Thymus (tissue), 11 donors: ENCODE data around the gene ZNRF1. TPM values are rescaled to one million over a fixed set of nuclear protein-coding genes. Genes with fewer than 3 reads are reported as not detected.

Experiments used
- DNase-seq, 9 donors: peaks; one replicate each; pipeline ENCODE4 v3.0.0-alpha.2; 2013; ENCODE audit warnings: low spot score in 9 of 9, low read depth in 6 of 9, missing footprints in 1 of 9
- H3K27ac ChIP-seq, 2 donors: one replicate each; pipeline ENCODE4 v1.5.1; 2013; ENCODE audit warnings: control low read depth in 1 of 2, low read depth in 1 of 2, low read length in 1 of 2, mild to moderate bottlenecking in 1 of 2, moderate library complexity in 1 of 2
- H3K27me3 ChIP-seq, 2 donors: one replicate each; pipeline ENCODE4 v1.5.1; 2013; ENCODE audit warnings: low read length in 1 of 2; ENCODE audit not compliant: control insufficient read depth in 2 of 2, insufficient read depth in 1 of 2
- H3K36me3 ChIP-seq, 2 donors: one replicate each; pipeline ENCODE4 v1.5.1; 2013; ENCODE audit warnings: low read length in 1 of 2, mild to moderate bottlenecking in 1 of 2, moderate library complexity in 1 of 2; ENCODE audit not compliant: control insufficient read depth in 2 of 2, insufficient read depth in 2 of 2
- H3K4me1 ChIP-seq, 2 donors: one replicate each; pipeline ENCODE4 v1.5.1; 2013; ENCODE audit warnings: low read length in 2 of 2; ENCODE audit not compliant: control insufficient read depth in 2 of 2, insufficient read depth in 2 of 2
- H3K4me3 ChIP-seq, 2 donors: one replicate each; pipeline ENCODE4 v1.5.1; 2013; ENCODE audit warnings: low read length in 2 of 2, control low read depth in 1 of 2, mild to moderate bottlenecking in 1 of 2
- H3K9me3 ChIP-seq, 2 donors: one replicate each; pipeline ENCODE4 v1.5.1; 2013; ENCODE audit warnings: low read length in 1 of 2, mild to moderate bottlenecking in 1 of 2; ENCODE audit not compliant: control insufficient read depth in 2 of 2, insufficient read depth in 1 of 2
- WGBS: extraction: QIAGEN DNeasy Blood & Tissue Kit; methylation state at CpG from one replicate; pipeline ENCODE4 v1.1.7; 2013; 5-methylcytosine and 5-hydroxymethylcytosine counted together
- polyA plus RNA-seq: library from polyadenylated mRNA; stranded (reverse); fragments of 200-250 nt; gene quantifications from one replicate; pipeline ENCODE4 v1.2.3, GENCODE V29; 2013
- total RNA-seq: library from RNA; stranded (reverse); fragments of 120-200 nt; gene quantifications from one replicate; pipeline ENCODE4 v1.2.4, GENCODE V29; 2013
- donor health status: healthy.

The ZNRF1 gene
- total and polyA plus RNA-seq, 2 donors = 26.6 to 39.6 TPM

GRCh38 chr16:75065521-75066149 lies 66.8 kb downstream of the ZNRF1 start:
- WGBS = 63% methylated on average over 7 of the region's 7 CpGs
- no peaks in the 10 kb centered on the region for H3K27me3 ChIP-seq
- H3K4me3 ChIP-seq = peak overlapping the region; percentile 2 to 45
- no peaks in the 10 kb centered on the region for H3K36me3 ChIP-seq
- DNase-seq = no peak
- peaks cover 70 to 94% of the 10 kb centered on the region in 2 donors for H3K4me1 ChIP-seq
- H3K27ac ChIP-seq = peak overlapping the region; percentile 90 to 98
- no peaks in the 10 kb centered on the region for H3K9me3 ChIP-seq

GRCh38 chr16:75066861-75067447 lies 68.1 kb downstream of the ZNRF1 start:
- H3K27me3 ChIP-seq = no peaks in the 10 kb centered on the region
- H3K36me3 ChIP-seq = no peaks in the 10 kb centered on the region
- peak overlapping the region; percentile 88 to 98 for H3K27ac ChIP-seq
- peak in 4 of 9 donors; percentile 69 to 89 (median 72) for DNase-seq
- peaks cover 71 to 97% of the 10 kb centered on the region in 2 donors for H3K4me1 ChIP-seq
- WGBS = 42% methylated on average over 6 of the region's 6 CpGs
- no peak overlapping the region for H3K4me3 ChIP-seq
- peaks cover 0 to 6% of the 10 kb centered on the region in 2 donors for H3K9me3 ChIP-seq

- H3K27ac ChIP-seq = peak overlapping the region; percentile 82 to 98
- H3K4me3 ChIP-seq = no peak overlapping the region
- WGBS = 56% methylated on average over 10 of the region's 10 CpGs
- peak in 1 of 9 donors; percentile 72 for DNase-seq
- H3K36me3 ChIP-seq = peaks cover 0 to 4% of the 10 kb centered on the region in 2 donors
- peaks cover 68 to 97% of the 10 kb centered on the region in 2 donors for H3K4me1 ChIP-seq
- H3K9me3 ChIP-seq = peaks cover 0 to 6% of the 10 kb centered on the region in 2 donors
- H3K27me3 ChIP-seq = no peaks in the 10 kb centered on the region
These were observed 69.5 kb downstream of the ZNRF1 start for GRCh38 chr16:75068085-75069031.

- Histone ChIP-seq H3K4me1 (peaks cover 72 to 97% of the 10 kb centered on the region in 2 donors), H3K27ac (peak overlapping the region; percentile 86 to 98), H3K27me3 (no peaks in the 10 kb centered on the region), H3K9me3 (peaks cover 0 to 6% of the 10 kb centered on the region in 2 donors), H3K4me3 (no peak overlapping the region), H3K36me3 (peaks cover 0 to 4% of the 10 kb centered on the region in 2 donors)
- 80% methylated on average over 11 of the region's 11 CpGs for WGBS
- DNase-seq = no peak
These were observed 71.4 kb downstream of the ZNRF1 start for GRCh38 chr16:75070012-75070841.

- WGBS = 97% methylated on average over 3 of the region's 3 CpGs
- H3K4me3 ChIP-seq = no peak overlapping the region
- no peak for DNase-seq
- peaks cover 74 to 97% of the 10 kb centered on the region in 2 donors for H3K4me1 ChIP-seq
- H3K9me3 ChIP-seq = peaks cover 0 to 7% of the 10 kb centered on the region in 2 donors
- peak overlapping the region; percentile 84 to 98 for H3K27ac ChIP-seq
- no peaks in the 10 kb centered on the region for H3K27me3 ChIP-seq
- peaks cover 0 to 4% of the 10 kb centered on the region in 2 donors for H3K36me3 ChIP-seq
These were observed 72.8 kb downstream of the ZNRF1 start for GRCh38 chr16:75071621-75072020.

GRCh38 chr16:75072239-75072947 lies 73.6 kb downstream of the ZNRF1 start:
- WGBS = 97% methylated on average over 2 of the region's 2 CpGs
- H3K4me1 ChIP-seq = peaks cover 77 to 98% of the 10 kb centered on the region in 2 donors
- DNase-seq = peak in 1 of 9 donors; percentile 11
- H3K9me3 ChIP-seq = peaks cover 0 to 10% of the 10 kb centered on the region in 2 donors
- H3K36me3 ChIP-seq = peaks cover 0 to 4% of the 10 kb centered on the region in 2 donors
- H3K27ac ChIP-seq = peak overlapping the region; percentile 74 to 98
- H3K4me3 ChIP-seq = no peak overlapping the region
- H3K27me3 ChIP-seq = no peaks in the 10 kb centered on the region

- peaks cover 0 to 4% of the 10 kb centered on the region in 2 donors for H3K36me3 ChIP-seq
- DNase-seq = no peak
- peaks cover 78 to 98% of the 10 kb centered on the region in 2 donors for H3K4me1 ChIP-seq
- H3K27ac ChIP-seq = peak overlapping the region; percentile 91 to 98
- no peak overlapping the region for H3K4me3 ChIP-seq
- peaks cover 0 to 10% of the 10 kb centered on the region in 2 donors for H3K9me3 ChIP-seq
- 85% methylated on average over 20 of the region's 20 CpGs for WGBS
- H3K27me3 ChIP-seq = no peaks in the 10 kb centered on the region
These were observed 74.9 kb downstream of the ZNRF1 start for GRCh38 chr16:75073545-75074303.
